Keratinocyte (primary cell): Measurements from ENCODE around the gene STX7. TPM values are rescaled to one million over a fixed set of nuclear protein-coding genes. Genes with fewer than 3 reads are reported as not detected.

ENCODE experiments used
- DNase-seq: peaks from one replicate; pipeline ENCODE4 v3.0.0-alpha.2; 2011; ENCODE audit warnings: low read depth, missing footprints, low spot score
- FAIRE-seq: peaks from 2 replicates; lab custom pipeline; 2011; peaks lifted over from hg19 to GRCh38; lab: Jason Lieb, UNC
- H2AFZ ChIP-seq: 2 replicates; pipeline ENCODE4 v1.6.0; 2012; ENCODE audit warnings: low read length, control low read depth, inconsistent platforms; ENCODE audit not compliant: control insufficient read depth
- H3K27ac ChIP-seq: 2 replicates; pipeline ENCODE4 v1.5.1; 2011; ENCODE audit warnings: low read length; ENCODE audit not compliant: control insufficient read depth, insufficient read depth
- H3K27me3 ChIP-seq: 3 replicates; pipeline ENCODE4 v1.6.0; 2011; ENCODE audit warnings: low read length; ENCODE audit not compliant: control insufficient read depth, insufficient read depth; ENCODE audit errors: extremely low read depth
- H3K36me3 ChIP-seq, 2 experiments: 2 replicates in 1 of 2; 3 replicates in 1 of 2; pipeline ENCODE4 v1.5.1; 2011; ENCODE audit warnings: low read length in 2 of 2, mild to moderate bottlenecking in 1 of 2; ENCODE audit not compliant: control insufficient read depth in 2 of 2, insufficient read depth in 2 of 2; ENCODE audit errors: extremely low read depth in 1 of 2
- H3K4me1 ChIP-seq: 3 replicates; pipeline ENCODE4 v1.5.1; 2011; ENCODE audit warnings: low read length; ENCODE audit not compliant: control insufficient read depth, insufficient read depth; ENCODE audit errors: extremely low read depth
- H3K4me2 ChIP-seq: 3 replicates; pipeline ENCODE4 v1.6.0; 2011; ENCODE audit warnings: low read depth, low read length; ENCODE audit not compliant: control insufficient read depth, insufficient read depth; ENCODE audit errors: extremely low read depth
- H3K4me3 ChIP-seq, 3 experiments: fragments of 200-600 bp in 1 of 3; sonication (generic) in 1 of 3; 2 replicates in 2 of 3; 3 replicates in 1 of 3; pipeline ENCODE4 v1.5.1; 2011 to 2016; ENCODE audit warnings: low read length in 3 of 3, mild to moderate bottlenecking in 3 of 3, control low read depth in 2 of 3, inconsistent platforms in 1 of 3, low read depth in 1 of 3, mixed read lengths in 1 of 3, mixed run types in 1 of 3, moderate library complexity in 1 of 3; ENCODE audit not compliant: control insufficient read depth in 2 of 3, insufficient read depth in 2 of 3; ENCODE audit errors: extremely low read depth in 1 of 3
- H3K79me2 ChIP-seq: 2 replicates; pipeline ENCODE4 v1.6.0; 2012; ENCODE audit warnings: low read length; ENCODE audit not compliant: control insufficient read depth, insufficient read depth
- H3K9ac ChIP-seq: 3 replicates; pipeline ENCODE4 v1.6.0; 2011; ENCODE audit warnings: low read length; ENCODE audit not compliant: control insufficient read depth, insufficient read depth; ENCODE audit errors: extremely low read depth
- H3K9me1 ChIP-seq: 3 replicates; pipeline ENCODE4 v1.6.0; 2011; ENCODE audit warnings: low read length; ENCODE audit not compliant: control insufficient read depth, insufficient read depth; ENCODE audit errors: extremely low read depth
- H3K9me3 ChIP-seq: 2 replicates; pipeline ENCODE4 v1.5.1; 2012; ENCODE audit warnings: low read depth, low read length; ENCODE audit not compliant: control insufficient read depth
- H4K20me1 ChIP-seq: 3 replicates; pipeline ENCODE4 v1.6.0; 2011; ENCODE audit warnings: low read length; ENCODE audit not compliant: control insufficient read depth, insufficient read depth; ENCODE audit errors: extremely low read depth
- EZH2 ChIP-seq: IDR thresholded peaks from one replicate; pipeline ENCODE4 v1.6.1; 2012; ENCODE audit warnings: inconsistent platforms, mild to moderate bottlenecking, low read length, moderate library complexity
- dilution Hi-C: fragments of 300-500 bp; cut with MboI; formaldehyde crosslinking; loops from one replicate; pipeline ENCODE4 v1.7.0; 2020; ENCODE audit warnings: low sequenced_read_pairs; ENCODE audit not compliant: extremely low pct_ligation_motif_present
- polyA plus RNA-seq, 5 experiments: library from polyadenylated mRNA; depleted of rRNA in 3 of 5; stranded (reverse) in 3 of 5; stranded (forward) in 1 of 5; unstranded in 1 of 5; fragments of >200 nt; gene quantifications; 1 replicate in 1 of 5; 2 replicates in 3 of 5; 3 replicates in 1 of 5; pipeline versions ENCODE4 v1.2.1 to v1.2.3, GENCODE V29; 2011 to 2012; ENCODE audit warnings: missing spikeins in 2 of 5, low read depth in 1 of 5, low replicate concordance in 1 of 5
- TF ChIP-seq, protein P1 (sequence below), 3 experiments: IDR thresholded peaks in 1 of 3; conservative IDR thresholded peaks in 1 of 3; optimal IDR thresholded peaks in 1 of 3; 2 replicates in 2 of 3; 3 replicates in 1 of 3; pipeline versions ENCODE3 to v1.5.1; 2011; ENCODE audit warnings: low read length in 3 of 3, mild to moderate bottlenecking in 3 of 3, moderate library complexity in 2 of 3, control low read depth in 1 of 3, inconsistent platforms in 1 of 3; ENCODE audit not compliant: insufficient read depth in 2 of 3; ENCODE audit errors: extremely low read depth in 1 of 3

The STX7 gene
- polyA plus RNA-seq, 1 donor (not counting 4 experiments of a cell fraction or from before 2014, with no cell fraction given) = 41.0 TPM

DNA sequence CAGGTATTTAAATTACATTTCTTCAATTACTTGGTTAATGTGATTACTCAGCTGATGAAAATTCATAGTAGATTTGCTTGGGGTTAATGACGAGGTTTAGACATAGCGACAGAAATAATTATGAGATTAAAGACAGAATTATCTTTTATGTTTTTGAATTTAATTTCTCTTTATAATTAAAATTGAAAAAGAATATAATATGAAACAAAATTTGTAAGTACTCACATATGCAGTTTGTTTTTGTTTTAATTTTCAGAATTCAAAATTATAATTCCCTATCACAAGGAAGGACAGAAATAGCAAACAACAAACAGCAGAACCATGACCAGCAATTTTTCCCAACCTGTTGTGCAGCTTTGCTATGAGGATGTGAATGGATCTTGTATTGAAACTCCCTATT lies 39.5 kb upstream of the STX7 start, which contains the start of gene TAAR8:
TAAR8 (plus strand) TSS at position 301 of the 400 bp plus-strand sequence; CDS start at position 322, 21 bp downstream.
- Histone ChIP-seq H4K20me1 (no peaks in the 10 kb centered on the region), H2AFZ (no peak within 1 kb of the TSS), H3K9me3 (no peaks in the 10 kb centered on the region), H3K27ac (no peak within 1 kb of the TSS), H3K79me2 (no peaks in the 10 kb centered on the region), H3K36me3 (no peaks in the 10 kb centered on the region), H3K9me1 (no peaks in the 10 kb centered on the region), H3K9ac (no peak within 1 kb of the TSS), H3K4me2 (no peak within 1 kb of the TSS), H3K27me3 (peaks cover 12% of the 10 kb centered on the region), H3K4me3 (no peak within 1 kb of the TSS), H3K4me1 (no peaks in the 10 kb centered on the region)
- no peak for TF ChIP-seq EZH2
- TF ChIP-seq, protein P1, sequence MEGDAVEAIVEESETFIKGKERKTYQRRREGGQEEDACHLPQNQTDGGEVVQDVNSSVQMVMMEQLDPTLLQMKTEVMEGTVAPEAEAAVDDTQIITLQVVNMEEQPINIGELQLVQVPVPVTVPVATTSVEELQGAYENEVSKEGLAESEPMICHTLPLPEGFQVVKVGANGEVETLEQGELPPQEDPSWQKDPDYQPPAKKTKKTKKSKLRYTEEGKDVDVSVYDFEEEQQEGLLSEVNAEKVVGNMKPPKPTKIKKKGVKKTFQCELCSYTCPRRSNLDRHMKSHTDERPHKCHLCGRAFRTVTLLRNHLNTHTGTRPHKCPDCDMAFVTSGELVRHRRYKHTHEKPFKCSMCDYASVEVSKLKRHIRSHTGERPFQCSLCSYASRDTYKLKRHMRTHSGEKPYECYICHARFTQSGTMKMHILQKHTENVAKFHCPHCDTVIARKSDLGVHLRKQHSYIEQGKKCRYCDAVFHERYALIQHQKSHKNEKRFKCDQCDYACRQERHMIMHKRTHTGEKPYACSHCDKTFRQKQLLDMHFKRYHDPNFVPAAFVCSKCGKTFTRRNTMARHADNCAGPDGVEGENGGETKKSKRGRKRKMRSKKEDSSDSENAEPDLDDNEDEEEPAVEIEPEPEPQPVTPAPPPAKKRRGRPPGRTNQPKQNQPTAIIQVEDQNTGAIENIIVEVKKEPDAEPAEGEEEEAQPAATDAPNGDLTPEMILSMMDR (optimal IDR thresholded peaks at IDR 0.05 in 1 of 3, IDR thresholded peaks at IDR 0.05 in 1 of 3, conservative IDR thresholded peaks at IDR 0.05 in 1 of 3; ENCODE audit: extremely low read depth in 1 of 3, insufficient read depth in 2 of 3, low read length in 3 of 3) = no peak
- dilution Hi-C loops = no loop called here
- FAIRE-seq (no peak), DNase-seq (no peak)

DNA sequence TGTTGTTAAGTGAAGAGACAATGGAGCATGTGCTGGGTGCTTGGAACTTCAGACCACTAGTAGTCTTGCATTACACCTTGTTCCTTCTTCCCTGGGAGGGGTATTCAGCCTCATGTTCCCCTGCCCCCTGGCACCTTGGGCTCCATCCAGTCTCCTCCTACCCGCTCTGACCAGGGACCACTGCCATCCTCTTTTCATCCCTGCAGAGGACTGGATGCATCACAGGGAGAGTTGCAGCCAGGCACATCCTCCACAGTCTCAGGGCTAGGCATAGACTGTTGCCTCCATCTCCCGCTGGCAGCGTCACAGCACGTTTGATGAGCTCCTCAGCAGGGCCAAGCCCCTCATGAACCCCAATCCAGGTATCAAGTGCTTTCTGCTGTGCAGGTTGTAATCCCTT lies 38.3 kb upstream of the STX7 start:
- no peaks in the 10 kb centered on the region for H3K9me1 ChIP-seq
- TF ChIP-seq EZH2 = no peak
- TF ChIP-seq, protein P1 (optimal IDR thresholded peaks at IDR 0.05 in 1 of 3, IDR thresholded peaks at IDR 0.05 in 1 of 3, conservative IDR thresholded peaks at IDR 0.05 in 1 of 3; ENCODE audit: extremely low read depth in 1 of 3, insufficient read depth in 2 of 3, low read length in 3 of 3) = no peak
- no peak for FAIRE-seq
- no peaks in the 10 kb centered on the region for H3K36me3 ChIP-seq
- H2AFZ ChIP-seq = no peak overlapping the region
- dilution Hi-C loops = no loop called here
- no peak overlapping the region for H3K27ac ChIP-seq
- H3K9me3 ChIP-seq = no peaks in the 10 kb centered on the region
- no peaks in the 10 kb centered on the region for H3K79me2 ChIP-seq
- peaks cover 12% of the 10 kb centered on the region for H3K27me3 ChIP-seq
- H3K9ac ChIP-seq = no peak overlapping the region
- no peaks in the 10 kb centered on the region for H3K4me1 ChIP-seq
- H3K4me3 ChIP-seq = no peak overlapping the region
- no peak for DNase-seq
- H4K20me1 ChIP-seq = no peaks in the 10 kb centered on the region
- H3K4me2 ChIP-seq = no peak overlapping the region
